HL-60 (cell line): ENCODE measurements around the gene MAP3K6.

ENCODE experiments used
- DNase-seq, 2 experiments: peaks; one replicate each; pipeline ENCODE4 v3.0.0-alpha.2; 2010 to 2020; ENCODE audit warnings: low read depth in 1 of 2, low spot score in 1 of 2
- H3K27ac ChIP-seq: fragments of 250-450 bp; sonication (Bioruptor Pico); replicated peaks from 2 replicates; pipeline ENCODE4 v1.5.1; 2020; ENCODE audit warnings: mild to moderate bottlenecking, moderate library complexity
- H3K27me3 ChIP-seq: fragments of 250-450 bp; sonication (Bioruptor Pico); 2 replicates; pipeline ENCODE4 v1.5.1; 2021; ENCODE audit warnings: mild to moderate bottlenecking, moderate library complexity; ENCODE audit not compliant: insufficient read depth, poor library complexity, severe bottlenecking
- H3K4me3 ChIP-seq: replicated peaks from 2 replicates; pipeline ENCODE4 v1.5.1; 2011; ENCODE audit warnings: mild to moderate bottlenecking, control low read depth, low read length; ENCODE audit not compliant: insufficient read depth
- CTCF ChIP-seq: IDR thresholded peaks from one replicate; pipeline ENCODE4 v1.5.1; 2011; ENCODE audit warnings: low read length, control low read depth, inconsistent platforms; ENCODE audit not compliant: insufficient read depth
- GABPA ChIP-seq: IDR thresholded peaks from 2 replicates; pipeline ENCODE4 v1.6.1; 2012; ENCODE audit warnings: low read depth
- POLR2AphosphoS5 ChIP-seq: IDR thresholded peaks from 2 replicates; pipeline ENCODE4 v1.6.1; 2012; ENCODE audit warnings: low read depth
- REST ChIP-seq: IDR thresholded peaks from 2 replicates; pipeline ENCODE4 v1.6.1; 2012; ENCODE audit warnings: low read depth; ENCODE audit not compliant: insufficient replicate concordance
- SPI1 ChIP-seq: IDR thresholded peaks from 2 replicates; pipeline ENCODE4 v1.6.1; 2012; ENCODE audit warnings: low read depth, mild to moderate bottlenecking, borderline replicate concordance

MAP3K6 gene

GRCh38 chr1:27359822-27360158 lies 7.0 kb downstream of the MAP3K6 start:
- Histone ChIP-seq H3K27ac (no peak overlapping the region), H3K27me3 (peaks cover 6% of the 10 kb centered on the region), H3K4me3 (no peak overlapping the region)
- TF ChIP-seq CTCF = no peak
- no peak for TF ChIP-seq GABPA
- no peak for TF ChIP-seq SPI1
- TF ChIP-seq POLR2AphosphoS5 = no peak
- no peak for TF ChIP-seq REST
- no peak for DNase-seq

- TF ChIP-seq SPI1 (no peak), REST (no peak), CTCF (no peak), GABPA (no peak), POLR2AphosphoS5 (no peak)
- DNase-seq = no peak
- H3K27ac ChIP-seq = no peak overlapping the region
- H3K4me3 ChIP-seq = no peak overlapping the region
- H3K27me3 ChIP-seq = peaks cover 6% of the 10 kb centered on the region
Measured at GRCh38 chr1:27358928-27359313, 7.8 kb downstream of the MAP3K6 start.

GRCh38 chr1:27358038-27358927 lies 8.5 kb downstream of the MAP3K6 start:
- no peak for TF ChIP-seq CTCF
- TF ChIP-seq REST = no peak
- no peak for TF ChIP-seq GABPA
- TF ChIP-seq POLR2AphosphoS5 = no peak
- TF ChIP-seq SPI1 = no peak
- no peak overlapping the region for H3K27ac ChIP-seq
- H3K27me3 ChIP-seq = peaks cover 6% of the 10 kb centered on the region
- no peak overlapping the region for H3K4me3 ChIP-seq
- no peak for DNase-seq
